NOMO-1 treated with DMSO at 0.1 percent for 48 hours (cell line): ENCODE measurements around the gene HDAC11.
"Not testable (repeated sequence)": the region's sequence is repeated elsewhere in the genome, so short reads cannot be mapped to it uniquely, and the experiment has no call there.

ENCODE experiments used
- DNase-seq: peaks from one replicate; lab custom pipeline; 2025; ENCODE audit not compliant: unreplicated experiment; lab: John Stamatoyannopoulos, UW

HDAC11 gene

DNA sequence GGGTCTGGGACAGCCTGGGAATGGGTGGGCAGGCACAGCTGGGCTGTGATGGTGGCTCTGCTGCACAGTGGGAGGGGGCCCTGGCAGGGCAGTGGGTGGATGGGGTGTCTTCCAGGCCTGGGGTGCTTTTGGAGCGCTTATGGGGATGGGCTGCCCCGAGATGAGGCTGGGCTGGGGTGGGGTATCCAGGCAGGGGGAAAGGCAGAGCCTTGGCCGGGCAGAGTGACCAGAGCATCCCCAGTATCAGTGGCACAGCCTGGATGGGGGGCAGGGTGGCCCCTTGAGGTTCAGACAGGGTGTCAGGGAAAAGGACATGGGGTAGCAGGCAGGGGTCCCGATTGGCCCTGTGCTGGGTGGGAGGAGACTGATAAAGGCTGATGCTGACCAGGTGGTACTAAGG lies 26.6 kb downstream of the HDAC11 start:
- DNase-seq, result no peak

DNA sequence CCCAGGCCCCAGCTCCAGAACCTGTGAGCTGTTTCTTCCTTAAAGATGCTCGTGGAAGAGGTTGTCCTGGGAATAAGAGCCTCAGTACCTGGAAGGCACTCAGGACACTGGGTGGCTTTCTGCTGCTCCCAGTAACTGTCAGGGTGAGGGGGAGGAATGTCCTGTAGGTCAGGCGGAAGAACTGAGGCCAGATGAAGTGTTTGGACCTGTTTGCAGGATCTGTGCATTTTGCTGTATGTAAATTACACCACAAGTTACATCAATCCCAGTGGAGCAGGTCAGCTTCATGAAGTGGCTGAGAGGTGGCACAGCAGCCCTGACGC lies 27.1 kb downstream of the HDAC11 start:
- DNase-seq, result no peak

DNA sequence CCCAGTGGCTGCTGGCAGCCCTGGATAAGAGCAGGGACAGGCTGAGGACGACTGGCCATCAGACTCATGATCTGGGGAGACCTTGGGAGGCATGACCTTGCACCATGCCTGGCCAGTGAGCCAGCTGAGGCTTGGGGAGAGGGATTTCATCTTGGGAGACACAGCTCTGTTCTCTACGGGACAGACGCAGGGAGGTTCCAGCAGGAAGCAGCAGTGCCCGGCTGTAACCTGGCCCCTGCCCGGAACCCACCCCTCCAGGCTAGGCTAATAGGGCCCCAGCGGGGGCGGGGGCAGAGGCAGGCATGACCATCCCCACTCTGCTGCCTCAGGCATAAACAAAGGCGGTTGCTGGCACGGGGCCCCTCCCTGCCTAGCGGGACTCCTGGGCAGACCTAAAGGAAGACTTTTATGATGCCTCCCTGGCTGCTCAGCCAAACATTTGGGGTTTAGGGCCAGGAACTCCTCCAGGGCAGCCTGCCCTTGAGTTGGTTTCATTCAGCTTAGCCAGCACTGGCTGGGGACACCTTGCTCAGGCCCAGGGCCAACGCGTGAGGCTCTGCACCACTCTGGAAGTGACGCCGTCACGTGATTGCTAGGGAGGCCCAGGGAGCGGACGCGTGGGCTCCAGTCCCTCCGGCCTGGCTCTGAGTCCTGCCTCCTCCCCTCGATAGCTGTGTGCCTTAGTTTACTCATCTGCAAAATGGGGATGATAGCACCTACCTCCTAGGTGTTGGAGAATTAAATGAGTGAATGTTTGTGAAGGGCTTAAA lies 27.6 kb downstream of the HDAC11 start:
- DNase-seq, result no peak

DNA sequence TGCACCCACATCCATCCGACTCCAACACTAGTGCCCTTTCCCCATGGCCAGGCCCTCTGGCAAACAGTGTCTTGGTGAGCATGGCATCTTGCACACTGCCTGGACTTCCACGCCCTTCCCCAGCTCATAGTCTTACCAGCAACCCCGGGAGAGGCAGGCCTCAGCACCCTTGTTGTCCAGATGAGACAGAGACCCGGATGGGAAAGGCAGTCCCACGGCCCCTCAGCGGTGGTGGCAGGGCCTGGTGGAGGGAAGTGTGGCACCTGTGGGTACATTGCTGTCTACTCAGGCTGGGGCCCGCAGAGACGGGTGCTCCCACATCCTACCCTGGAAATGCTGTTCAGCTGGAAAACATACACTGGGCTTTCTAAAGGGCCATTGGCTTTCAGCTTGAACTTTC lies 28.4 kb downstream of the HDAC11 start:
- DNase-seq, result no peak

DNA sequence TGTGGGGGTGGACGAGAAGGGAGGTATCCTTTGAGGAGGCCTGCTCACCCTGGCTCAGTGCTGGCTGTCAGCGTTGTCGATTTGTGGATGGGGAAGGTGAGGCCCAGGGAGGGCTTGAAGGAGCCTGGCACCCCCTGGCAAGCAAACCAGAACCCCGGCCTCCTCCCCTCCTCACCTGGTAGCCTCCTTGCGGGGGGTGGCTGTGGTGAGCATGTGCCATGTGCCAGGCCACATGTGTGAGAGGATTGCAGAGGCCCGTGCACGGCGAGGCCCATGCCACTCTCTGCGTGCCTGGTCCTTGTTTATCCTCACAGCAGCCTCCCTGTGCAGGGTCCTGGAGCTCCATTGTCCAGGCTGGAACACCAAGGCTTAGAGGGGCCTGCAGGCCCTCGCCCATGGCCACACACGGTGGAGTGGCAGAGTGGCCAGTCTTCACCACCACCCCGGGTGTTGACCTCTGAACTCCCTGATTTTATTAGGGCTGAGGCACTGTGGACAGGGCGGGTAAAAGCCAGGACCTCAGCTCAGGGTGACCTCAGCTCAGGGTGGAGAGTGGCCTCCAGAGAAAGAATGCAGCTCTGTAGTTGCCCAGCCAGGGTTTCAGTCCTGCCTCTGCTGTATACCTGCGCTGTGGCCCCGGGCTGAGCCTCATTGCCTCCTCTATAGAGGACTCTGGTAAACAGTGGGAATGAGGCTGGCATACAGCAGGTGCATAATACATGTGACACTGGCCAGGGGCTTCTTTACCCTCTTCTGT lies 29.1 kb downstream of the HDAC11 start:
- no peak for DNase-seq

DNA sequence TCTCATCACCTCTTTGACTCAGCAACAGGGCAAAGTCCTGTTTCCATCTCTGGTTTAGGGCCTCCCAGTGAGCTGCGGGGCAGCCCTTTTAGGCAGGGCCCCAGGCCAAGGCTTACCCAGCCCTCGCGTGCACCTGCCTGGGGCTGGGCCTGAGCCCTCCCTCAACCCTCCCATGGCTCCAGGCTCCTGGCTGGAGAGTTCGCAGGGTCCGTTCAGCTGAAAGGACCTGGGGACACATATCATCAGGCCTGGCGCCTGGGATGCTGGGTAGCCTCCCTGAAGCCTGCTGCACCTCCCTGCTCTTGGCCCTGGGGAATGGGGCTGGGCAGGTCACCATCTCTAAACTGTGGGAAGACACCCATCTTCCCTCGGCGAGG lies 29.7 kb downstream of the HDAC11 start:
- DNase-seq, result no peak

DNA sequence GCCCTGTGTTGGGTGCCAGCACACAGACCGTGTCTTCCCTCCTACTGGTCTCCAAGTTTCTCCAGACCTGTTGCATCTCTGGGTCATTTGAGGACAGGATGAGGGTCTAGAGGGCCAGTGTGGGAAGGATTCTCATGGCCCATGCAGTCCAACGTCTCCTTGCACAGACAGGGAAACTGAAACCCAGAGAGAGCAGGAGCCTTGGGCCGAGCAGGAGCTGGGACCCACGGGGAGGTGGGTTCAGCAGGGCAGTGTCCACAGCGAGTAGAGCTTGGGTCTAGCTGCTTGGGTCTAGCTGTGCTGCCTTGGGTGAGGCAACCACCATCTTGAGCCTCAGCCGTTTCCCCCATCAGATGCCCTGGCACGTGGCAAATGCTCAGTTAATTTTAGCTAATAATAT lies 32.3 kb downstream of the HDAC11 start:
- no peak for DNase-seq

DNA sequence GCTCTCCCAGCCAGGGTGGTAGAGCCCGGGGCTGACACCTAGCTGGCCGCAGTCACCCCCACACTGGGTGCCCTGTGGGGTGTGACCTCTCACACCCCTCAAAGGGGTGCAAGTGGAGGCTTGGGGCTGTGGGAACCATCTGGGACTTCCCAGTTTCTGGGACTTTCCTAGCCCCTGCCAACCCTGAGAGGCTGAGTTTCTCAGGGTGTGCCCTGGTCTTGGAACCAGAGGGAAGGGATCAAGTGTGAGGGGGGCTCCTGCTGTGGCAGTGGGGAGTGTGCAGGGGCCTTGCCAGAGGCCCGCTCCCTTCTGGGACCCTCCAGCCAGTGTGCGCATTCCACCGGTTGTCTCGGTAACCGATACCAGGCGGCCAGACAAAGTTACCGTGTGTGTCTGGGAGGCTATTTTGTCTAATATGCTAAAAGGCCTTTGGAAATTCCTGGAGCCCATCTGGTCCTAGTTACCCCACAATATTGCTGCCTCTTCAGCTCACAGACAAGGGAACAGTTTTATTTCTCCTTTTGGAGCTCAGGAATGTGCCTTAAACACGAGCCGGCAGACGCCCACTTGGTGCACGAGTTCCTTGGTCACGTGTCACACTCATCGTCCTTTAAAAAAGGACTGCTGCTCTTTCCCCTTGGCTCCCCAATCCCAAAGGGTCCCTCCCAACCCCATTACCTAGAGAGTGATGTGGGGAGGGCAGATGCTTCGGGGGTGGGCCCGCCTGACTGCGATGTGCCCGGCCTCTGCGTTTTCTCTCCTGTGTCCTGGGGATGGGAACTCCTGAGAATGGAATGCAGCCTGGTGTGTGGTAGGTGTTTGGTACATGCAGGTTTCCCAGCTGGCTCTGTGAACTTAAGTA lies 33.2 kb downstream of the HDAC11 start:
- no peak for DNase-seq

DNA sequence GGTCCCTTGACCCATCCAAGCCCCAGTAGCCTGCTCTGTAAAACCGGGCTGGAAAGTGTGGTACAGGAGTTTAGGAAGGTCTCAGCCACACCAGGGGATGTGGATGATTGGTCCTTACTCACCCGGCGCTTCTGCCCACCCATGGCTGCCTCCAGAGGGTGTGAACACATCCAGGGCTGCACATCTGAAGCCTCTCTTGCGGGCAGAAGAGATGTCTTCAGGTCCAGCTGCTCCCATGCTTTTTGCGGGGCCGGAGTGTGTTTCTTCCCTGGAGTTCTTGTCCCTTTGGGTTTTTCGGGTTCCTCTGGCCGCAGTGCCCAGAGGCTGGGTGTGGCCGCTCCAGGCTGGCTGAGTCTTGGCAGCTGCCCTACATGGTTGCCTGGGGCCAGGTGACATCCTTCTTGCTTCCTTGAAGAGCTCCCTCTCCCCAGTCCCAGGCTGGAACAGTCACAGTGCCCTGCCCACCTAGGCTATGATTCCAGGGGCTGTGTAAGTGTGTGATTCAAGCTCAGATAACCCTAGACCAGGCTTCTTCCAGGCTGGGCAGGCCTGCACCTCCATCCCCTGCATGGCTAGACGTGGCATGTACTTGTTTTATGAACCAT lies 33.9 kb downstream of the HDAC11 start:
- DNase-seq, result no peak

DNA sequence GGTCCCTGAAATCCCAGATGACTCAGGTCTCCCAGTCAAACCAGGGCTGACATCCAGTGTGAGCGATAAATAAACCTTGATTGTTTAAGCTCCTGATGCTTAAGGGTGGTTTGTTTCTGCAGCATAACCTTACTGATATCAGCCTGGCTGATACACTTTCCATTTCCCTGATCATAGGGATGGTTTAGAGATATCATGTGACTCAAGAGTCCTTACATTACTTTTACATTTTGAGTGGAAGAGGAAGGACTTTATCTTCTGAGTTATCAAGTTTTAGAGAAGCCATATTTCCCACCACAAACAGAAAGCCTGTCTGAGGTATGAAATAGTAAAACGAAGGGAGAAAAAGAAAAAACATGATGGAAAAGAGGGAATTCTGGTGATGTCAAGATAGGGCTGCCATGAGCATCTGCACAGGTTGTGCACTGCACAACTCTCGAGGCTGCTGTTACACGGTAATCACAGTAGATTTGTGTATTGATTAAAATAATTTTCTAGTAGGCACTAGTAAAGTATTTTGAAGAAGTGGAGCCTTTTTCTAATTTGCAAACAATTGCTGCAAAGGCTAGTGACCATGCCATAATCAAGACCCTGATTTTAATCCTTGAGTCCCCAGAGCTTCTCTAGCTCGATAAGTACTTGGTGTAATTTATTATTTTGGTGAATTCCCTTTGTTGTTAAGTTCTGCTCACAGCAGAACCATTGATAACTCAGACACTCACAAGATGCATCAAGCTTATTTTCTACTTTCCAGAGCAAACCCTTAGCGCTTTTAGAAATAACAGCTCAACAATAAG lies 34.7 kb downstream of the HDAC11 start:
- no peak for DNase-seq

DNA sequence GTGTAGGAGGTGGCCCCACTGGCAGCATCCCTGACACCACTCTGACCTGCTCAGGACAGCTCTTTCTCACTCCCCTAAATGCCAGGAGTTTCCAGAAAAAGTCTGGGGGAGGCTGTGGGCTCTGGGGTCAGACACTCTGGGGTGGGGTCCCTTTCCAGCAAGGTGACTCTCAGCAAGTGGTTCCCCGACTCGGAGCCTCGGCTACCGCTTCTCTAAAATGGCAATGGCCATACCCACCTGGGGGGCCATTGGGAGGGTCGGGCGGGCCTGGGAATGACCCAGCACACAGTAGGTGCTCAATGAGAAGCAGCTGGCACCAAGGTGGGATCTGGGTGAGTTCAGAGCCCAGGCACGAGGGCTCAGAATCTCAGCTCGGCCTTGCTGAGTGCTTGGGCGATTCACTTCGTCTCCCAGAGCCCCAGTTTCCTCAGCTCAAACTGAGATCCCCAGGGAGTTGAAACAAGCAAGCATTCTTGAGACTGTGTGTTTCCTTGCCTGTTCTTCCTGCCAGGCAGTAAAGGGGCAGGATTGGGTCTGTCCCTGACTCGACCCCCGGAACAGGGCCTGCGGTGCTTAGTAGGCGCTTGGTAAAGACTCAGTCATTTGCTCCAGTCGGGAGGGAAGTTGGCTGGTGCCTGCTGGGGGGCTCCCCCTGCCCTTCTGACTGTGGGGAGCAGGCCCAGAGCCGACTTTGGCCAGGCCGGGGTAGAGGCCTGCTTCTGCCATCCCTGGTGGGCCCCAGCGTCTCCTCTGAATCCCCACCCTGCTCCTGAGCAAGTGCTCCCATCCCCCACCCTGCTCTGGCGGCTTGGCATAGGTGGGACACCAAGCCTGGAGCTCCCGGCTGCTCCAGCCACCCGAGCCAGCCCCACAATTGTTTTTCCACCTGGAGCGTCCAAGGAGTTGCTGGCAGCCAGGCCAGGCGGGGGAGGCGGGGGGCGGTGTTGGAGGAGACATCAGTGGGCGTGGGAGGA lies 36.0 kb downstream of the HDAC11 start:
- no peak for DNase-seq

DNA sequence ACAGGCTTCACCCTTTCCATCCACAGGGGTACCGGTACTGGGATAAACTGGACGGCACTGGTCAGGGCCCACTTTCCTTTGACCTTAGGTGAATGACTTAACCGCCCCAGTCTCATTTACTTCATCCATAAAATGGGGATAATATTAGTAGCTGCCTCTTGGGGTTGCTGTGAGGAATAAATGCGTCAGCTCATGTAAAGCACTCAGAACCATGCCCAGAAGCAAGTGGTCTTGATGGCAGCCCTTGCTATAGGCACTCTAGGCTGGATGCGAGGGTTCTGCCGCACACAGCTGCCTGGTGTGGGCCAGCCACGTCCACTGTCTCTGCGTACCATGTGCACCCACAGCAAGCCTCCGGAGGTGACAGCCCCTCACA lies 36.6 kb downstream of the HDAC11 start:
- no peak for DNase-seq

DNA sequence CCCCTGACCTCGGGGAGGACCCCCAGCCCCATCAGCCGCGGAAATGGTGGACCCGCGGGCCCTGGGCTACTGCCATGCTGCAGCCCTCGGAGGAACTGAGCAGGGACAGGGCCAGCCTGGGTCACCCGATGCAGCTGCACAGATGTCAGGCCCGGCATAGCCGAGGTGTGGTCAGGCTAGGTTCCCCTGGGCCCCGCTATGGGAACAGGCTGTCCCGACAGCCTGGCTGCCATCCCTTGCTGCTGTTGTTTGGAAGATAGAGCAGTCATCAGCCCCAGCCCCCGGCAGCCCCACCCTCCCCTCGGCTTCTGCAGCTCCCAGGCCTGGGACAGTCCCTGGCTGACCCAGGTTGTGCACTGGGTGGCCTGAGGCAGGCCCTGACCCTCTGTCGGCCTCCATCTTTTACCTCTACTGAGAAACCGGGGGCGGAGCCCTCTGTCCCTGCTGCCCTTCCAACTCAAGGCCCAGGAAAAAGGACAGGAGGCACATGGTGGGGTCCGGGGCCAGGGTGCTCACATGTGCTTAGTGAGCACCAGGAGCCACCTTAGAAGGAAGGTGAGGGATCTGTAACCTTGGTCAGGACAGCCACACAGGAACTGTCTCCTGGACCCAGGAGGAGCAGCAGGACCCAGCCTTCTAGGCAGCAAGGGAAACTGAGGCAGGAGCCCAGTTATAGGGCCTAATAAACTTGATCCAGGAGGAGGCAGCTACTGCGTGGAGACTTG lies 37.3 kb downstream of the HDAC11 start:
- no peak for DNase-seq

DNA sequence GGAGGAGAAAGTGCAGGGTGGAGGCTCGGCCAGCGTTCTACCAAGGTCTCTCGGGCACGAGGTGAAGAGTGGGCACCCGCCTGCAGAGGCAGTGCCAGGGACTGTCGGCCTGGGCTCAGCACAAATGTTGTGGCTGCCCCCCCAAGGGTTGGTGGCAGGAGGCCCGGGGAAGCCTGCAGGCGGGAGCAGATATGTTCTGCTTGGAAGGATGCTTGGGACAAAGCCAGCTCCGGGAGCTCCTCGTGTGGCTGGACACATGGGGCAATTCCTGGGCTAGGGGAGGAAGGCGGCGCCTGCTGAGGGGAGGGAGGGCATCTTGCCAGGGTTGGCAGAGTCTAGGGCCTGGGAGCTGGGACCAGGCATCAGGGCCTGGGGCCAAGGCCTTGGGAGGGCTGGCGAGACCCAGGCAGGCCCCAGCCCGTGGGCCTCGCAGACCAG lies 38.4 kb downstream of the HDAC11 start:
- no peak for DNase-seq

DNA sequence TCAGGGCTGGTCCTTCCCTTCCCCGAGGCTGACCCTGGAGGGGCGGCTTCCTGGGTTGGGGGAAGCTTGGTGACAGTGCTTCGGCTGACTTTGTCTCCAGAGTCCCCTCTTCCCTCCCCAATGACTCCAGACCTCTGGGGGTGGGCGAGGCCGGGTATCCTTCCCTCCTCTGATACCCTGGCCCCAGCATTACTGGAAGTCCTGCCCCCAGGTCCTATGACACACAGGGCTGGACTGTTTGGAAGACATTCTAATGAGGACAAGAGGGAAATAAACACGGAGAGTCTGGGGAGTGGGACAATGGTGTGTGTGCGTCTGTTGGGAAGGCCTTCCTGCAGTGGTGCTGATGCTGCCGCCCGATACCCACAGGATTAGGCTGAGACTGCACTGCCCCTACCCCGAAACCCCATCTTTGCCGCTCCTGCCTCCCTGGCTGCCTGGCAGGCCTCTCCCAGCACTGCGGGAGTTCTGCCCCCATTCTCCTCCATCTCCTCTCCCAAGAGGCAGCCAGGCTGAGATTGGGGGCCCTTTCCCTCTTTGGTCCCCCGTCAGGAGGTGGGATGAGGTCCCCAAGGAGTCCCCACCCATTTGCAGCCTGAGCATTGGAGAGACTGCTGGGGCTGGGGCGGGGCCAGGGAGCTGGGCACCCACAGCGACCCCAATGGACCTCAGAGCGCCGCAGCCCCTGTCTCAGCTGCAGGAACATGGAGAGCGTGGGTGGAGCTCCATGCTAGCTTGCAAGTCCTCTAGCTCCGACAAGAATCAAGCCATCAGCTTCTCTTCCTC lies 39.1 kb downstream of the HDAC11 start:
- no peak for DNase-seq

DNA sequence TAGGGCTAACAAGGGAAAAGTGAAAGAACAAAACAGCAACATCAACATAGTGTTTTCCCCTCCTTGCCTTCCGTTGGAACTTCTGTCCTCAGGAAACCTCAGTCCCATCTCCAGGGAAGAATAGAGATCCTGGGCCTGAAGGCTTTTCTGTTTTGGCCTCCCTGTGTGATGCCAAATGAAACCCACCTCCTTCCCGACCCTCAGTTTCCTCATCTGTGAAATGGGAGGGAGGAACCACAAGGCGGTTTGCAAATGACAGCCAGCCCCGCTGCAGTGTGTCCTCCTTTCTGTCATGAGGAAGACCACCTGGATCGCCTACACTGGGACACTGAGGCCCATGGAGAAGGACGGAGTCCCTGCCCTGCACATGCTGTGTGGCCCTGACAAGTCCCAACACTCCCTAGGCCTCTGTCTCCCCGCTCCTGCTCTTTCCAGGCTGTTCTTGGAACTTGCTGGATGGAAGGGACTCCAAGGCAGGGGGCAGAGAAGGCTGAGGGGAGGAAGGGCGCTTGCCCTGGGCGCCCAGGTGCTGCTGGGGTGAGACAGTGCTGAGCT lies 40.3 kb downstream of the HDAC11 start:
- no peak for DNase-seq

DNA sequence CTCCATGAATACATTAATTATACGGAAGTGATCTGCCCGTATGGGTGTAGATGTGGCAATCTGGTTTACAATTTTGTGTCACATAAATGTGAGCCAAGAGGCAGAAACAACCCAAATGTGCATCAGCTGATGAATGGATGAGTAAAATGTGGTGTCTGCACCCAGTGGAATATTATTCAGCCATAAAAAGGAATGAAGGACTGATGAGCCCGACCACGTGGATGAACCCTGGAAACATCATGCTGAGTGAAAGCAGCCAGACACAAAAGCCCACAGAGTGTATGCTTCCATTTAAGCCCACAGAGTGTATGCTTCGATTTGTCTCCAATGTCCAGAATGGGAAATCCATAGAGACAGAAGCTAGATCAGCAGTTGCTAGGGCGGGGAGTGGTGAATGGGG lies 41.2 kb downstream of the HDAC11 start:
- DNase-seq, result no peak

DNA sequence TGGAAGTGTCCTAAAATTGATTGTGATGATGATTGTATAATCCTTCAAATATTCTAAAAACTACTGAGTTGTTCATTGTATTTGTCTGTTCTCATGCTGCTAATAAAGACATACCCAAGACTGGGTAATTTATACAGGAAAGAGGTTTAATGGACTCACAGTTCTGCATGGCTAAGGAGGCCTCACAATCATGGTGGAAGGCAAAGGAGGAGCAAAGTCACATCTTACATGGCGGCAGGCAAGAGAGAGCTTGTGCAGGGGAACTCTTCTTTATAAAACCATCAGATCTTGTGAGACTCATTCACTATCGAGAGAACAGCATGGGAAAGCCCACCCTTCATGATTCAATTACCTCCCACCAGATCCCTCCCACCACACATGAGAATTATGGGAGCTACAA lies 41.6 kb downstream of the HDAC11 start:
- not testable (repeated sequence) for DNase-seq
